K562 (cell line): ENCODE measurements around the gene ME3. TPM values are rescaled to one million over a fixed set of nuclear protein-coding genes. Genes with fewer than 3 reads are reported as not detected.

Source experiments
- BDP1 ChIP-seq: IDR thresholded peaks from 3 replicates; pipeline ENCODE4 v1.6.1; 2011; ENCODE audit not compliant: insufficient read length, insufficient read depth
- CXXC5 ChIP-seq: fragments of 250-450 bp; sonication (Bioruptor Pico); IDR thresholded peaks from 2 replicates; pipeline ENCODE4 v1.8.0; 2022; ENCODE audit warnings: inconsistent platforms, mild to moderate bottlenecking, moderate library complexity
- ETV1 ChIP-seq: fragments of 450-650 bp; conservative IDR thresholded peaks from 2 replicates; pipeline ENCODE4 v1.6.1; 2016; ENCODE audit warnings: missing genetic modification characterization, control low read depth, low read depth, missing compliant biosample characterization
- GATA2 ChIP-seq: sonication (generic); formaldehyde crosslinking; IDR thresholded peaks from 2 replicates; pipeline ENCODE4 v1.4.0; 2020; ENCODE audit warnings: mild to moderate bottlenecking, missing genetic modification reagents
- HMG20B ChIP-seq: fragments of 250-450 bp; sonication (Bioruptor Pico); IDR thresholded peaks from 2 replicates; pipeline ENCODE4 v1.5.0; 2021; ENCODE audit warnings: mild to moderate bottlenecking
- JUNB ChIP-seq: fragments of 450-650 bp; formaldehyde crosslinking; conservative IDR thresholded peaks from 2 replicates; pipeline ENCODE4 v1.4.0; 2020; ENCODE audit warnings: mild to moderate bottlenecking
- KLF10 ChIP-seq: fragments of 250-450 bp; sonication (Bioruptor Pico); IDR thresholded peaks from 2 replicates; pipeline ENCODE4 v1.6.1; 2021; ENCODE audit warnings: matching md5 sums
- KLF16 ChIP-seq: IDR thresholded peaks from 2 replicates; pipeline ENCODE4 v1.6.1; 2016; ENCODE audit warnings: antibody characterized with exemption
- MAFG ChIP-seq: fragments of 450-650 bp; conservative IDR thresholded peaks from 2 replicates; pipeline ENCODE4 v1.6.1; 2016; ENCODE audit warnings: missing genetic modification characterization, missing compliant biosample characterization
- MAZ ChIP-seq, 2 experiments: fragments of 450-650 bp in 1 of 2; sonication (generic) in 1 of 2; formaldehyde crosslinking; IDR thresholded peaks in 1 of 2; conservative IDR thresholded peaks in 1 of 2; 2 replicates each; pipeline versions ENCODE4 v1.4.0 to v1.5.0; 2020; ENCODE audit warnings: mild to moderate bottlenecking in 1 of 2, missing genetic modification reagents in 1 of 2
- MEF2D ChIP-seq: conservative IDR thresholded peaks from 2 replicates; pipeline ENCODE4 v1.6.1; 2016; ENCODE audit warnings: low read depth, missing genetic modification characterization, missing compliant biosample characterization
- RAD21 ChIP-seq, 2 experiments: fragments of 250-450 bp in 1 of 2; fragments of 450-650 bp in 1 of 2; sonication (Bioruptor Pico) in 1 of 2; formaldehyde crosslinking in 1 of 2; IDR thresholded peaks in 1 of 2; conservative IDR thresholded peaks in 1 of 2; 2 replicates each; pipeline versions ENCODE4 v1.4.0 to v1.8.0; 2020 to 2022; ENCODE audit warnings: mild to moderate bottlenecking in 2 of 2, moderate library complexity in 1 of 2
- RBM17 ChIP-seq: fragments of 200-400 bp; formaldehyde crosslinking; IDR thresholded peaks from 2 replicates; pipeline ENCODE4 v1.6.1; 2017; ENCODE audit warnings: low read depth, mild to moderate bottlenecking, low read length, borderline replicate concordance
- ZNF174 ChIP-seq: fragments of 250-450 bp; sonication (Bioruptor Pico); IDR thresholded peaks from 2 replicates; pipeline ENCODE4 v1.4.0; 2020; ENCODE audit warnings: mild to moderate bottlenecking
- ZNF197 ChIP-seq: fragments of 200-800 bp; sonication (Bioruptor generic); IDR thresholded peaks from 2 replicates; pipeline ENCODE4 v1.6.1; 2016; ENCODE audit warnings: low read depth, missing genetic modification characterization, missing compliant biosample characterization
- ZNF696 ChIP-seq: fragments of 250-450 bp; sonication (Bioruptor Pico); conservative IDR thresholded peaks from 2 replicates; pipeline ENCODE4 v1.4.0; 2020; ENCODE audit warnings: mild to moderate bottlenecking, moderate library complexity
- ZNF699 ChIP-seq: fragments of 250-450 bp; sonication (Bioruptor Pico); IDR thresholded peaks from 2 replicates; pipeline ENCODE4 v1.8.0; 2021; ENCODE audit warnings: mild to moderate bottlenecking, moderate library complexity; ENCODE audit not compliant: insufficient replicate concordance
- ZNF707 ChIP-seq: fragments of 250-450 bp; sonication (Bioruptor Pico); conservative IDR thresholded peaks from 2 replicates; pipeline ENCODE4 v1.8.0; 2022; ENCODE audit warnings: inconsistent platforms, mild to moderate bottlenecking, moderate library complexity
- ZSCAN29 ChIP-seq: fragments of 450-650 bp; IDR thresholded peaks from 2 replicates; pipeline ENCODE4 v1.6.1; 2017
- polyA plus RNA-seq, 8 experiments: library from polyadenylated mRNA; depleted of rRNA in 4 of 8; stranded (reverse) in 5 of 8; unstranded in 3 of 8; fragments of >200 nt; fragmentation: Nextera tagmentation in 2 of 8; fragmentation: Illumina TruSeq in 1 of 8; extraction: Ambion mirVana in 2 of 8; extraction: Trizol in 1 of 8; gene quantifications; 2 replicates each; pipeline versions ENCODE4 v1.2.1 to v1.2.3, GENCODE V29; 2011 to 2014; ENCODE audit warnings: inconsistent platforms in 1 of 8, missing spikeins in 1 of 8
- total RNA-seq, 7 experiments: library from RNA; depleted of rRNA in 6 of 7; stranded (reverse); fragments of >200 nt in 6 of 7; fragmentation: Illumina TruSeq in 2 of 7; extraction: Trizol in 2 of 7; gene quantifications; 2 replicates each; pipeline versions ENCODE4 v1.2.1 to v1.2.3, GENCODE V29; 2011 to 2021; ENCODE audit warnings: low replicate concordance in 1 of 7
- TF ChIP-seq, protein P1 (sequence below): sonication (generic); formaldehyde crosslinking; IDR thresholded peaks from 2 replicates; pipeline ENCODE4 v1.8.0; 2022; ENCODE audit warnings: mild to moderate bottlenecking, low read depth, missing genetic modification reagents
- TF ChIP-seq, protein P2 (sequence below), 2 experiments: fragments of 450-650 bp; IDR thresholded peaks; 2 replicates each; pipeline ENCODE4 v1.6.1; 2016
- TF ChIP-seq, protein P3 (sequence below): fragments of 250-450 bp; sonication (Bioruptor Pico); IDR thresholded peaks from 2 replicates; pipeline ENCODE4 v1.4.0; 2020
- TF ChIP-seq, protein P4 (sequence below): fragments of 250-450 bp; sonication (Bioruptor Pico); IDR thresholded peaks from 2 replicates; pipeline ENCODE4 v1.5.0; 2021; ENCODE audit warnings: mild to moderate bottlenecking, borderline replicate concordance

Gene ME3
- total and polyA plus RNA-seq, 9 of the 15 experiments (the other 6 are each of a cell fraction or from before 2014, with no cell fraction given), result not detected

DNA sequence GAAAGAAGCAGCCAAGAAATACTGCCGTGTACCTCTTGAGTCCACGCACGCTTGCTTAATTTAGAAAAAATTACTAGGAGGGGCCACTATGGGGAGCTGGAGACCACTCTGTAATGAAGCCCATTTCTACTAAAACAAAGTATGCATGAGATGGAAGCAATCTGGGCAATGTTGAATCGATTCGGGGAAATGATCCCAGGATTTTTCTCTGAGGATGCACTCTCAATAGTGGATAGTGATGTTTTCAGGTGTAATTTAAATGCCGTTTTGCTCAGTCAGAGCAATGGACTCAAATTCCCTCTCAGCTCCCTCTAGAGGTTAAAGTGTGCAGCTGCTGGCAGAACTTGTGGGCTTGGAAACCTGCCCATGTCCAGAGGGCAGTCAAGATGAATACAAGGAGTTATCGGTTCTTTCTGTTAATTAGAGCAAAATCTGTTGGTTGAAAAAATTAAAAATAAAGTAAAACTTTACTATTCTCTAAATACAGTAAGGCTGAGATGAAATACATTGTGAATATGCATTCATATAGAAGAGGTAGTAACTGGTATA lies 64.1 kb downstream of the ME3 start (continued):
- TF ChIP-seq, protein P1, sequence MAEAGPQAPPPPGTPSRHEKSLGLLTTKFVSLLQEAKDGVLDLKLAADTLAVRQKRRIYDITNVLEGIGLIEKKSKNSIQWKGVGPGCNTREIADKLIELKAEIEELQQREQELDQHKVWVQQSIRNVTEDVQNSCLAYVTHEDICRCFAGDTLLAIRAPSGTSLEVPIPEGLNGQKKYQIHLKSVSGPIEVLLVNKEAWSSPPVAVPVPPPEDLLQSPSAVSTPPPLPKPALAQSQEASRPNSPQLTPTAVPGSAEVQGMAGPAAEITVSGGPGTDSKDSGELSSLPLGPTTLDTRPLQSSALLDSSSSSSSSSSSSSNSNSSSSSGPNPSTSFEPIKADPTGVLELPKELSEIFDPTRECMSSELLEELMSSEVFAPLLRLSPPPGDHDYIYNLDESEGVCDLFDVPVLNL (CRISPR knock-in tag), result no peak
- TF ChIP-seq RAD21 (CRISPR knock-in tag; conservative IDR thresholded peaks at IDR 0.05 in 1 of 2, IDR thresholded peaks at IDR 0.05 in 1 of 2), result peak; percentile 85 to 91
- TF ChIP-seq ZSCAN29, result no peak
- TF ChIP-seq ZNF699, result no peak
- TF ChIP-seq, protein P2, sequence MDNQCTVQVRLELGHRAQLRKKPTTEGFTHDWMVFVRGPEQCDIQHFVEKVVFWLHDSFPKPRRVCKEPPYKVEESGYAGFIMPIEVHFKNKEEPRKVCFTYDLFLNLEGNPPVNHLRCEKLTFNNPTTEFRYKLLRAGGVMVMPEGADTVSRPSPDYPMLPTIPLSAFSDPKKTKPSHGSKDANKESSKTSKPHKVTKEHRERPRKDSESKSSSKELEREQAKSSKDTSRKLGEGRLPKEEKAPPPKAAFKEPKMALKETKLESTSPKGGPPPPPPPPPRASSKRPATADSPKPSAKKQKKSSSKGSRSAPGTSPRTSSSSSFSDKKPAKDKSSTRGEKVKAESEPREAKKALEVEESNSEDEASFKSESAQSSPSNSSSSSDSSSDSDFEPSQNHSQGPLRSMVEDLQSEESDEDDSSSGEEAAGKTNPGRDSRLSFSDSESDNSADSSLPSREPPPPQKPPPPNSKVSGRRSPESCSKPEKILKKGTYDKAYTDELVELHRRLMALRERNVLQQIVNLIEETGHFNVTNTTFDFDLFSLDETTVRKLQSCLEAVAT (IDR thresholded peaks at IDR 0.05), result peak in 1 of 2 experiments; percentile 37; a peak in 1 of 4 replicates
- no peak for TF ChIP-seq RBM17
- no peak for TF ChIP-seq HMG20B (CRISPR knock-in tag)
- TF ChIP-seq, protein P3, sequence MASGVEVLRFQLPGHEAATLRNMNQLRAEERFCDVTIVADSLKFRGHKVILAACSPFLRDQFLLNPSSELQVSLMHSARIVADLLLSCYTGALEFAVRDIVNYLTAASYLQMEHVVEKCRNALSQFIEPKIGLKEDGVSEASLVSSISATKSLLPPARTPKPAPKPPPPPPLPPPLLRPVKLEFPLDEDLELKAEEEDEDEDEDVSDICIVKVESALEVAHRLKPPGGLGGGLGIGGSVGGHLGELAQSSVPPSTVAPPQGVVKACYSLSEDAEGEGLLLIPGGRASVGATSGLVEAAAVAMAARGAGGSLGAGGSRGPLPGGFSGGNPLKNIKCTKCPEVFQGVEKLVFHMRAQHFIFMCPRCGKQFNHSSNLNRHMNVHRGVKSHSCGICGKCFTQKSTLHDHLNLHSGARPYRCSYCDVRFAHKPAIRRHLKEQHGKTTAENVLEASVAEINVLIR (CRISPR knock-in tag), result no peak
- no peak for TF ChIP-seq ZNF197
- TF ChIP-seq MEF2D (tag), result no peak
- TF ChIP-seq, protein P4, sequence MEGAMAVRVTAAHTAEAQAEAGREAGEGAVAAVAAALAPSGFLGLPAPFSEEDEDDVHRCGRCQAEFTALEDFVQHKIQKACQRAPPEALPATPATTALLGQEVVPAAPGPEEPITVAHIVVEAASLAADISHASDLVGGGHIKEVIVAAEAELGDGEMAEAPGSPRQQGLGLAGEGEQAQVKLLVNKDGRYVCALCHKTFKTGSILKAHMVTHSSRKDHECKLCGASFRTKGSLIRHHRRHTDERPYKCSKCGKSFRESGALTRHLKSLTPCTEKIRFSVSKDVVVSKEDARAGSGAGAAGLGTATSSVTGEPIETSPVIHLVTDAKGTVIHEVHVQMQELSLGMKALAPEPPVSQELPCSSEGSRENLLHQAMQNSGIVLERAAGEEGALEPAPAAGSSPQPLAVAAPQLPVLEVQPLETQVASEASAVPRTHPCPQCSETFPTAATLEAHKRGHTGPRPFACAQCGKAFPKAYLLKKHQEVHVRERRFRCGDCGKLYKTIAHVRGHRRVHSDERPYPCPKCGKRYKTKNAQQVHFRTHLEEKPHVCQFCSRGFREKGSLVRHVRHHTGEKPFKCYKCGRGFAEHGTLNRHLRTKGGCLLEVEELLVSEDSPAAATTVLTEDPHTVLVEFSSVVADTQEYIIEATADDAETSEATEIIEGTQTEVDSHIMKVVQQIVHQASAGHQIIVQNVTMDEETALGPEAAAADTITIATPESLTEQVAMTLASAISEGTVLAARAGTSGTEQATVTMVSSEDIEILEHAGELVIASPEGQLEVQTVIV (CRISPR knock-in tag), result no peak
- TF ChIP-seq GATA2, result no peak
- TF ChIP-seq CXXC5, result 0 out of 2 replicates have a peak, but pooled peaks have one; percentile 17
- TF ChIP-seq KLF10 (CRISPR knock-in tag), result no peak
- no peak for TF ChIP-seq ZNF707 (CRISPR knock-in tag)
- TF ChIP-seq BDP1, result no peak
- peak in 1 of 2 experiments; percentile 47; a peak in 1 of 4 replicates for TF ChIP-seq MAZ (CRISPR knock-in tag; conservative IDR thresholded peaks at IDR 0.05 in 1 of 2, IDR thresholded peaks at IDR 0.05 in 1 of 2)
- TF ChIP-seq ETV1 (tag), result no peak
- TF ChIP-seq MAFG (tag), result 0 out of 2 replicates have a peak, but pooled peaks have one; percentile 4
- TF ChIP-seq ZNF696 (CRISPR knock-in tag), result no peak
- TF ChIP-seq ZNF174 (CRISPR knock-in tag), result no peak
- peak; percentile 57; the same call in 1 of the 2 replicates for TF ChIP-seq KLF16
- no peak for TF ChIP-seq JUNB
